ENCODE measurements around the gene LYPD4.
A peak's percentile ranks its signal among the peaks of the same experiment; 100 is the strongest.
"Not testable (repeated sequence)": the region's sequence is repeated elsewhere in the genome, so short reads cannot be mapped to it uniquely, and the experiment has no call there.

Gene LYPD4

DNA sequence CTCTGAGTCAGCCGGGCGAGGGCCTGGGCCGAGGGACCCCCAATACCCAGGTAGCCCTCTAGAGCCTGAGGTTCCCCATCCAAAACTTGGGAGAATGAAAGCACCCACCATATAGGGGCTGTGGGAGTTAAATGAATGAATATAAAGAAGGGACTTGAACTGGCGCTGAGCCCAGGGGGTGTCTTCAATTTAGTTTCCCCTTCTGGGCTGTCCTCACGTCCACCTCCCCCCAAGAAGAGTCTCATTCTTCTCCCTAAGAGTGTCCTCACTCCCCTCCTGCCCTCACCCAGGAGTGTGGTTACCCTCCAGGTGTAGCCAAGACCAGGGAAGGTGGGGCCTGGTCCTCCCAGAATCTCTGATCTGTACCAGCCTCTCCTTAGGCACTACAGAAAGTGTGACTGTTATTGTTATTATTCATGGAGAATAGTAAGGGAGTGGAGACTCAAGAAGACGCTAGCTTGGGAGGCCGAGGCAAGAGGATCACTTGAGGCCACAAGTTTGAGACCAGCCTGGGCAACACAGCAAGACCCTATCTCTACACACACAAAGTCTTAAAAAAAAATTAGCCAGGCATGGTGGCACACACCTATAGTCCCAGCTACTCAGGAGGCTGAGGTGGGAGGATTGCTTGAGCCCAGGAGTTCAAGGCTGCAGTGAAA, 35.3 kb upstream of the LYPD4 start:
- peaks cover 16% of the 10 kb centered on the region for H3K36me3 Mint-ChIP-seq (ENCODE audit: low read depth)
- no peak for DNase-seq (ENCODE audit: low spot score)
- peak overlapping the region; percentile 40 for H3K4me3 Mint-ChIP-seq
- peaks cover 46% of the 10 kb centered on the region for H3K4me1 Mint-ChIP-seq (ENCODE audit: low read depth)
- no peaks in the 10 kb centered on the region for H3K27me3 Mint-ChIP-seq (ENCODE audit: low read depth)
- peak overlapping the region; percentile 76 for H3K27ac Mint-ChIP-seq
- H3K9me3 Mint-ChIP-seq = no peaks in the 10 kb centered on the region

DNA sequence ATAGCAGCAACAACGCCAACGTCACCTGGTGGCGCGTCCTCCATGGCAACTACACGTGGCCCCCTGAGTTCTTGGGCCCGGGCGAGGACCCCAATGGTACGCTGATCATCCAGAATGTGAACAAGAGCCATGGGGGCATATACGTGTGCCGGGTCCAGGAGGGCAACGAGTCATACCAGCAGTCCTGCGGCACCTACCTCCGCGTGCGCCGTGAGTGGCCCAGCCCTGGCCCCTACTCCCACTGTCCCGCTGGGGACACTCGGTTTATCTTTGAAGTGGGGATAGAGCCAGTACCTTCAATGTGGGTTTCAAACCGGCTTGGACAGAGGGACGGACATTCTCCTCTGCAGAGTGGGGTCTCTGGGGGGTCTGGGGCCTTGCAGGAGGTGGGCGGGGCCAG, 34.6 kb upstream of the LYPD4 start:
- no peak overlapping the region for H3K4me3 Mint-ChIP-seq
- no peak overlapping the region for H3K27ac Mint-ChIP-seq
- H3K9me3 Mint-ChIP-seq = no peaks in the 10 kb centered on the region
- no peaks in the 10 kb centered on the region for H3K27me3 Mint-ChIP-seq (ENCODE audit: low read depth)
- H3K36me3 Mint-ChIP-seq (ENCODE audit: low read depth) = peaks cover 9% of the 10 kb centered on the region
- H3K4me1 Mint-ChIP-seq (ENCODE audit: low read depth) = peaks cover 48% of the 10 kb centered on the region
- DNase-seq (ENCODE audit: low spot score) = no peak

DNA sequence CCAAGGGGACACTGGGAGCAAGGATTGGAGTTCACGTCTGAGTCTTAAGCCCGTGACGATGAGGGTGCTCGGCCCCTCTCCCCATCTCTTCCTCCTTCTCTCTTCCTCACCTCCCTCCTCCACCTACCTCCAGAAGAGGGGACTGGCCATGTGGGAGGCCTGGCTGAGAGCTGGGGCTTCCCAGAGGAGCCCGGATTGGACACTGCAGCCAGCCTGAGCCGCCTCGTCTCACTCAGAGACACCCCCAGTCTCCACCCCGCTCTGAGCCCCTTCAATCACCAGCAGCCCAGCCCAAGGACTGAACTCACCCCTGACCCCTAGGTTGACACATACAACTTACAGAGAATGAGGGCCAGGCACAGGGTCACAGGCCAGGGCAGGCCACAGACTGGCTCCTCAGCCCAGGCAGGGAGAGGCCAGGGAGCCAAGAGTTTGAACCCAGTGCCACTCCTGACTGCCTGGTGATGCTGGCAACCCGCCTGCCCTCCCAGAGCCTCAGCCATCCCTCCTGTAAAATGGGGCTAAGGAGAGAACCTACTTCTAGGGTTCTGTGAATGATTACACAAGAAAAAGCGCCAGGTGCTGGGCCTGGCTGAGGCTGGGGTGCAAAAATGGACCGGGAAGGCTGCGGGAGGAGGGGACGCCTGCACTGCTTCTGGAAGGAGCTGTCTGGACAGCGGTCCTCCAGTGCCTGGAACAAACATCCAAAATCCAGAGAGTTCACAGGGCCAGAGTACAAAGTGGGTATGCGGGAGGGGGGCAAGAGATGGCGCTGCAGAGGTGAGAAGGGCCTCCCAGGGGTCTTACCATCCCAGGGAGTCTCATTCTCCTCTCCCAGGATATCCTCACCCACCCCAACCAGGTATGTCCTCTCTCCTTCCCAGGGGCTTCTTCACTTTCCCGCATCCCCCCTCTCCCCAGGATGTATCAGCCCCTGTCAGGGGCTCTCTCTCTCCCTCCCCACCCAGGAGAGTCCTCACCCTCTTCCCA, 33.7 kb upstream of the LYPD4 start:
- no peaks in the 10 kb centered on the region for H3K9me3 Mint-ChIP-seq
- DNase-seq (ENCODE audit: low spot score) = no peak
- peaks cover 51% of the 10 kb centered on the region for H3K4me1 Mint-ChIP-seq (ENCODE audit: low read depth)
- H3K27ac Mint-ChIP-seq = peak overlapping the region; percentile 100
- H3K27me3 Mint-ChIP-seq (ENCODE audit: low read depth) = no peaks in the 10 kb centered on the region
- peaks cover 6% of the 10 kb centered on the region for H3K36me3 Mint-ChIP-seq (ENCODE audit: low read depth)
- peak overlapping the region; percentile 38 for H3K4me3 Mint-ChIP-seq

DNA sequence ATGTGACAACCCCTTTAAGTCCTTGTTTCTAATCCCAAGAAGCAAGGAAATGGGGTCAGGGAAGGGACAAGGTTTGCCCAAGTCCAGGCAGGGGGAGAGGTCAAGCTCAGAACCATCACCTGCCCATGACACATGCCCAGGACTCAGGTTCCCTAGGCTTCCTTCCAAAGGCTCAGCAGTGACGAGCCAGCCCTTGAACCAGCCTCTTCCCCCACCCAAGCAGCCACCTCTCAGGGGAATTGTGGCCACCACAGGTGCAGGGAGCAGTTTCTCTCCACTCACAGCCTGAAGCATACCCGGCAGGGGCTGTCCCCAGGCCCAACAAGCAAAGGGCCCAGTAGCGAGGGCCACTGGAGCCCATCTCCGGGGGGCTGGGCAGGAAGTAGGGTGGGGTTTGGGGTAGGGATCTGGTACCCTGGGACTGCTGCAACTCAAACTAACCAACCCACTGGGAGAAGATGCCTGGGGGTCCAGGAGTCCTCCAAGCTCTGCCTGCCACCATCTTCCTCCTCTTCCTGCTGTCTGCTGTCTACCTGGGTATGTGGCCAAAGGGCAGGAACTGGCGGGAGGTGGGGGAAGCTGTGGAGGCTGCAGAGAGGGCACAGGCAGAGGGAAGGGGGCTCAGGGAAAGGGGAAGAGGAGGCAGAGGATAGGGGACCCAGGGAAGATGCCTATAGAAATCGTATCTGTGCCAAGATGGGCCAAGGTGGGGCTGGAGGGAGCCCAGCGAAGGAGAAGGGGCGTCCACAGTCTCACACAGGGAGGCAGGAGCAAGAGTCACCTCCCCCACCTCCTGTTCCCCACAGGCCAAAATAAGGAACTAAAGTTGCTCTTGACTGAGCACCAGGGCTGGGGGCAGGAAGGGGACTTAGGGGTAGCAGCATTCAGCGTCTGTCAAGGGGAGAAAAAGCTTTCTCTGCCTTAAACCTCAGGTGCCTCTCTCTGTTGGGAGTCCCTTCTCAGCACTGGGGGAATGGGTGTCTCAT, 32.7 kb upstream of the LYPD4 start, which contains the start of gene CD79A:
Gene CD79A (plus strand): TSS at position 433 of the 986 bp plus-strand sequence. CDS start 26 bp downstream, at position 459.
- H3K27ac Mint-ChIP-seq = peak within 1 kb of the TSS; percentile 100
- H3K4me3 Mint-ChIP-seq = peak within 1 kb of the TSS; percentile 38
- H3K4me1 Mint-ChIP-seq (ENCODE audit: low read depth) = peaks cover 54% of the 10 kb centered on the region
- no peak for DNase-seq (ENCODE audit: low spot score)
- no peaks in the 10 kb centered on the region for H3K27me3 Mint-ChIP-seq (ENCODE audit: low read depth)
- H3K36me3 Mint-ChIP-seq (ENCODE audit: low read depth) = peaks cover 9% of the 10 kb centered on the region
- no peaks in the 10 kb centered on the region for H3K9me3 Mint-ChIP-seq

DNA sequence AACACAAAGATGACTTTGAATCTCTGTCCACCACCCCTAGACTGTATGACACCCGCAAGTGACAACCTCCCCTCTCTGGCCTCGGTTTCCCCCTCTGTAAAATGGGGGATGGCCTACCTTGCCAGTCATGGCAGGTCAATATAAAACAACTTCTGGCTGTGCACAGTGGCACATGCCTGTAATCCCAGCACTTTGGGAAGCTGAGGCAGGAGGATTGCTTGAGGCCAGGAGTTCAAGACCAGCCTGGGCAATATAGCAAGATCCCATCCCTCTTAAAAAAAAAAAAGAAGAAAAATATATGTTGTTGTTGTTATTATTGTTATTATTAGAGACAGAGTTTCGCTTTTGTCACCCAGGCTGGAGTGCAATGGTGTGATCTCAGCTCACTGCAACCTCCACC, 31.5 kb upstream of the LYPD4 start:
- Mint-ChIP-seq H3K4me1 (ENCODE audit: low read depth) (peaks cover 59% of the 10 kb centered on the region), H3K36me3 (ENCODE audit: low read depth) (peaks cover 20% of the 10 kb centered on the region), H3K27ac (peak overlapping the region; percentile 100), H3K4me3 (peak overlapping the region; percentile 80)
- not testable (repeated sequence) for DNase-seq (ENCODE audit: low spot score); H3K9me3 Mint-ChIP-seq; H3K27me3 Mint-ChIP-seq (ENCODE audit: low read depth)

DNA sequence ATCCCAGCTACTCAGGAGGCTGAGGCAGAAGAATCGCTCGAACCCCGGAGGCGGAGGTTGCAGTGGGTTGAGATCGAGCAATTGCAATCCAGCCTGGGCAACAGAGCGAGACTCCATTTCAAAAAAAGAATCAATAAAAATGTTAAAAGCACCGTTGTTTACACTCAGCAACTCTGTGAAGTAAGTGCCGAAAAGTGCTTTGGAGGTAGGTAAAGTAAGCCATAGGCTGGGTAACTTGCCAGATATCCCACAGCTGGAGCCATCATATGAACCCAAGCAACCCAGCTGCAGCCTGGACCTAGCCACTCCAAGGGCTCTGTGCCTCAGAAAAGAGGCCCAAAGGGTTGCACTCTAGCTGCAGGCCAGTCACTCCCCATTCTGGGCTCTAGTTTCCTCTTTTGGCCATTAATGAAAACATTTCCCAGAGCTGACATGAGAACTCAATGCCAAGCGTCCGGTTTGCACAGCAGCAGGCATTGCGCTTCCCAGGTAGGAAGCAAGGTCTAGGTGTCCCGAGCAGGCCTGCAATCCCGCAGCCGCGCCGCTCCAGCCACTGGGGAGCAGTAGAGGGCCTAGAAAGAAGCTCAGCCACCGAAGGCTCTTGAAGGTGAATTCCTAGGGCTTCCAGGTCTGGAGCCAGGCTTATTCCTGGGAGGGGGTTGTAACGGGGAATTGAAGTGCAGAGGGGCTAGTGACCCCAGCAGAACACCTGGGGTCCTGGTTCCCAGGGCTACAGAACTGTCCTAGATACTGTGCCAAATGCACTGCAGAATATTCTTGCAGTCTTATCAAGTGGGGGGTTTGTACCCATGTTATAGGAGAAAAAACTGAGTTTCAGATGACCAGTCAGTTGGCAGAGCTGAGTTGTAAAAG, 28.5 kb upstream of the LYPD4 start:
- Mint-ChIP-seq H3K4me1 (ENCODE audit: low read depth) (peaks cover 69% of the 10 kb centered on the region), H3K36me3 (ENCODE audit: low read depth) (peaks cover 43% of the 10 kb centered on the region), H3K27ac (peak overlapping the region; percentile 96), H3K27me3 (ENCODE audit: low read depth) (no peaks in the 10 kb centered on the region), H3K4me3 (peak overlapping the region; percentile 82), H3K9me3 (no peaks in the 10 kb centered on the region)
- DNase-seq (ENCODE audit: low spot score) = peak; percentile 57

DNA sequence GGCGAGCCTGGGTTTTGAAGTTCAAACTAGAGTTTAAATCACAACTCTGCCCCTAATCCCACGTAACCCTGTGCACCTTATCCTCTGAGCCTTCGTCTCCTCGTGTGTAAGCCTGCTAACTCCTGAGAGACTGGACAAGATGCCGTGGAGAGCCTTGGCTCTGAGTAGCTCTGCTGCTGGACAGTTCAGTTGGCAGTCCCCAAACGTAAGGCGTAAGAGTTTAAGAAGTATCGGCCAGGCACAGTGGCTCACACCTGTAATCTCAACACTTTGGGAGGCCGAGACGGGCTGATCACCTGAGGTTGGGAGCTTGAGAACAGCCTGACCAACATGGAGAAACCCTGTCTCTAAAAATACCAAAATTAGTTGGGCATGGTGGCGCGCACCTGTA, 27.9 kb upstream of the LYPD4 start:
- no peak for DNase-seq (ENCODE audit: low spot score)
- peaks cover 48% of the 10 kb centered on the region for H3K36me3 Mint-ChIP-seq (ENCODE audit: low read depth)
- H3K4me1 Mint-ChIP-seq (ENCODE audit: low read depth) = peaks cover 68% of the 10 kb centered on the region
- H3K27ac Mint-ChIP-seq = peak overlapping the region; percentile 96
- no peaks in the 10 kb centered on the region for H3K27me3 Mint-ChIP-seq (ENCODE audit: low read depth)
- no peaks in the 10 kb centered on the region for H3K9me3 Mint-ChIP-seq
- H3K4me3 Mint-ChIP-seq = peak overlapping the region; percentile 82

DNA sequence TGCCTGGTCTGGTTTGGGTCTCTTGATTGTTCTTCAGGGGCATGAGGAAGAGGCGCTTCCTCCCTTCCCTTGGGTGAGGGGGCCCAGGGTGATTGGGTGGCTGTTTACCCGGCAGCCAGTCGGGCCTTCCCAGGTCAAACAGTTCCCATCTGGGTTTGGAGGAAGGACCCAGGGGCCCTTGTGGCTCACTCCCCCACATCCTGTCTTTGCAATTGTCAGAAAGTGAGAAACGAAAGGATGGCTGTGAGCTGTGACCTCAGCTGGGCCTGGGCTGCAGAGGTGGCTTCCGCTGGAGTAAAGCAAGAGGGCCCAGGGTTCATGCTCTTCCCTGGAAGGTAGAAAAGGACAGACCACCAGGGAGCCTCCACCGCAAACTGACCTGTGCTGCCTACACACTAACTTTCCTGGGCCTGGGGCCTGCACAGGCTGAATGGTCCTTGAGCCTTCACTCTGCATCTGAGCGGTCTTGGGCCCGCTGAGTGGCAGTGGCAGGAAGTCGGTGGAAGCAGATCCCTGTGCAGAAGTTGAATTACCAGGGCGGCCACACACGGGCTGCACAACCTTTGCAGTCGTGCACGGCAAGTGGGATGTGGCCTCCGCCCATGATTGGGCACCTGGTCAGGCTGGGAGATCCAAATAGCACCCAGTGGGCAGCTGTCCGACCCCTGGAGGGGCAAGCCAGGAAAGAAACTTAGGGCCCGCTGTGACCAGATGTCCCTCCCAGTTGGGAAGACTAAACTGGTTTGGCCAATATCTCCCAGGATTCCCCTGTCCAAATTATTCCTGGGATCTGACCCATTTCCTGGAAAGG, 27.3 kb upstream of the LYPD4 start:
- H3K4me3 Mint-ChIP-seq = peak overlapping the region; percentile 82
- peak; percentile 83 for DNase-seq (ENCODE audit: low spot score)
- H3K9me3 Mint-ChIP-seq = no peaks in the 10 kb centered on the region
- H3K36me3 Mint-ChIP-seq (ENCODE audit: low read depth) = peaks cover 50% of the 10 kb centered on the region
- H3K27me3 Mint-ChIP-seq (ENCODE audit: low read depth) = no peaks in the 10 kb centered on the region
- H3K27ac Mint-ChIP-seq = peak overlapping the region; percentile 96
- peaks cover 62% of the 10 kb centered on the region for H3K4me1 Mint-ChIP-seq (ENCODE audit: low read depth)

DNA sequence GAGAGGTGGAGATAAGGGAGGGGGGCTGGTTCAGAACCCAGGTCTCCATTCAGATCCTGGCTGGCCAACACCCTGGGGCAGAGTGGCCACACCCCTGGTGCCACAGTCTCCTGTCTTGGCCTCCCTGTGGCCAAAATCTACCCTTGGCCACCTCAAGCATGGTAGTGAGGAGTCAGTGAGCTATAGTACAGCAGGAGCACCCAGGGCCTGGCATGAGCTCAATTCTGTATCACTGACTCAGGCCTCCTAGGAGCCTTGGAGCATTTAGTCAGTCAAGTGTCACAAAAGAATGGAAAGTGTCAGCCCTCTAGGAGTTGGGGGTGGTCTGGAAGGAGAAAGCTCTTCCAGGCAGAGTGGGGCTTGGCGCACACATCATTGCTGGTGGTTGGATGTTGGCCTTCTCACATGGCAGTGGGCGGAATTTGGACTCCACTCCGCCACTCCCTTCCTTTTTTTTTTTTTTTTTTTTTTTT, 26.0 kb upstream of the LYPD4 start:
- H3K9me3 Mint-ChIP-seq = no peaks in the 10 kb centered on the region
- peaks cover 54% of the 10 kb centered on the region for H3K4me1 Mint-ChIP-seq (ENCODE audit: low read depth)
- peak overlapping the region; percentile 49 for H3K4me3 Mint-ChIP-seq
- peaks cover 58% of the 10 kb centered on the region for H3K36me3 Mint-ChIP-seq (ENCODE audit: low read depth)
- no peaks in the 10 kb centered on the region for H3K27me3 Mint-ChIP-seq (ENCODE audit: low read depth)
- H3K27ac Mint-ChIP-seq = peak overlapping the region; percentile 74
- no peak for DNase-seq (ENCODE audit: low spot score)

DNA sequence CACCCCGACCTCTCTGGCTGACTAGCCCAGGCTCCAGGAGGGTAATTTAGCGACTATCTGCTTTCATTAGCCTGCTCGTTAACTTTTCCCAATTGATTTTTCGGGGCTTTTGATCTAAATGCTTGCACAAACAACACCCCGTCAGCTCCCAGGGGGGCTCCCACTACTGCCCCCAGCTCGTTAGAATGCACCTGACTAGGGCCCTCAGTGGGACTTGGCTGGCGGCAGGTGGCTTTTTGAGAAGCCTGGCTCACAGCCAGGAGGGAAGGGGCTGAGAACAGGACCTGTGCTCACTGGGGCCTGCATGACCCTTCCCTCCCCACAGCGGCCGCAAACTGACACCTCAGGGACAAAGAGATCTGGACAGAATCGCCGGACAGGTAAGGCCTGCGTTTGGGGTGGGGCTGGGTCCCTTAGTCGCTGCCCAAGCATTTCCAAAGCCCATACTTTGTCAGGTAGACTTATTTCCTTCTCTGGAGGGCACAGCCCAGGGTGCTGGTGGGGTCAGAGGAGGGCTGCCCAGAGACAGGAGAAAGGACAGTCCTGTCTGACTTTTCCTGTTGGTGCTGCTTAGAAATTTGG, 25.0 kb upstream of the LYPD4 start:
- H3K4me3 Mint-ChIP-seq = peak overlapping the region; percentile 26
- peaks cover 55% of the 10 kb centered on the region for H3K4me1 Mint-ChIP-seq (ENCODE audit: low read depth)
- DNase-seq (ENCODE audit: low spot score) = no peak
- peaks cover 65% of the 10 kb centered on the region for H3K36me3 Mint-ChIP-seq (ENCODE audit: low read depth)
- H3K27me3 Mint-ChIP-seq (ENCODE audit: low read depth) = no peaks in the 10 kb centered on the region
- H3K9me3 Mint-ChIP-seq = no peaks in the 10 kb centered on the region
- H3K27ac Mint-ChIP-seq = peak overlapping the region; percentile 62

DNA sequence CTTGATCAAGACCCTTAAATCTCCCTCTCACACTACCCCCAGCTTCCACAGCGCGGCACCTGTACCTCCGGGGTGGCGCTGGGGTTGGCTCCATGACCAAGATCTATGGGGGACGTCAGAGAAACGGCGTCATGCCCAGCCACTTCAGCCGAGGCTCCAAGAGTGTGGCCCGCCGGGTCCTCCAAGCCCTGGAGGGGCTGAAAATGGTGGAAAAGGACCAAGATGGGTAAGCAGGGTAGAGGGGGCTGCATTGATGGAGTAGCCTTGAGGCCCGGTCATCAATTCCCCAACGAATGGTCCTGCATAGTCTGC, 24.5 kb upstream of the LYPD4 start:
- Mint-ChIP-seq H3K4me3 (peak overlapping the region; percentile 41), H3K27me3 (ENCODE audit: low read depth) (no peaks in the 10 kb centered on the region), H3K9me3 (no peaks in the 10 kb centered on the region), H3K36me3 (ENCODE audit: low read depth) (peaks cover 70% of the 10 kb centered on the region), H3K27ac (peak overlapping the region; percentile 24), H3K4me1 (ENCODE audit: low read depth) (peaks cover 57% of the 10 kb centered on the region)
- no peak for DNase-seq (ENCODE audit: low spot score)
